22Rv1 (cell line): ENCODE results near the gene SLC6A8.

ENCODE experiments used
- ZFX ChIP-seq: fragments of 450-650 bp; IDR thresholded peaks from 2 replicates; pipeline ENCODE4 v1.6.1; 2017; ENCODE audit warnings: antibody characterized with exemption, borderline replicate concordance
- TF ChIP-seq, protein P1 (sequence below): fragments of 450-650 bp; IDR thresholded peaks from 2 replicates; pipeline ENCODE4 v1.5.1; 2017; ENCODE audit warnings: mild to moderate bottlenecking

DNA sequence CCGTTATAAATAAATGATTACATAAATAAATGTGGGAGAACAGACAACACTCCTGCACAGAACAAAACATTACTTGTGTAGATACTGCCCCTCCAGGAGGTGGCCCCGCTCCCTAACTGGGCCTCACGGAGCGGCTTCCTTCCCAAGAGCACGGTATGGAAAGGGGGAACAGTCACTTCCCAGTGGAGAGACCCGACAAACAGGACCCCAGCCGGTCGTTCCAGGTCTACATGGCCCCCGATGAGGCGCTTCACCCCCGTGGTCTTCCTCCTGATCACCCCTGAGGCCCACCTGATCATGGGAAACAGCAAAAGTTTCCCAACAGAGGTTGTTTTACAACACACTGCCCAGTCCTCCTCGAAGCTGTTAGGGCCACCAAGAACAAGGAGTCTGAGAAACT is 6.6 kb upstream of the SLC6A8 start:
- TF ChIP-seq, protein P1, sequence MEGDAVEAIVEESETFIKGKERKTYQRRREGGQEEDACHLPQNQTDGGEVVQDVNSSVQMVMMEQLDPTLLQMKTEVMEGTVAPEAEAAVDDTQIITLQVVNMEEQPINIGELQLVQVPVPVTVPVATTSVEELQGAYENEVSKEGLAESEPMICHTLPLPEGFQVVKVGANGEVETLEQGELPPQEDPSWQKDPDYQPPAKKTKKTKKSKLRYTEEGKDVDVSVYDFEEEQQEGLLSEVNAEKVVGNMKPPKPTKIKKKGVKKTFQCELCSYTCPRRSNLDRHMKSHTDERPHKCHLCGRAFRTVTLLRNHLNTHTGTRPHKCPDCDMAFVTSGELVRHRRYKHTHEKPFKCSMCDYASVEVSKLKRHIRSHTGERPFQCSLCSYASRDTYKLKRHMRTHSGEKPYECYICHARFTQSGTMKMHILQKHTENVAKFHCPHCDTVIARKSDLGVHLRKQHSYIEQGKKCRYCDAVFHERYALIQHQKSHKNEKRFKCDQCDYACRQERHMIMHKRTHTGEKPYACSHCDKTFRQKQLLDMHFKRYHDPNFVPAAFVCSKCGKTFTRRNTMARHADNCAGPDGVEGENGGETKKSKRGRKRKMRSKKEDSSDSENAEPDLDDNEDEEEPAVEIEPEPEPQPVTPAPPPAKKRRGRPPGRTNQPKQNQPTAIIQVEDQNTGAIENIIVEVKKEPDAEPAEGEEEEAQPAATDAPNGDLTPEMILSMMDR: no peak
- no peak for TF ChIP-seq ZFX
